ENCODE measurements around the gene GJD3. TPM values are rescaled to one million over a fixed set of nuclear protein-coding genes. Genes with fewer than 3 reads are reported as not detected.

The GJD3 gene
- polyA plus RNA-seq, 1 donor from 2014 or later: not detected

DNA sequence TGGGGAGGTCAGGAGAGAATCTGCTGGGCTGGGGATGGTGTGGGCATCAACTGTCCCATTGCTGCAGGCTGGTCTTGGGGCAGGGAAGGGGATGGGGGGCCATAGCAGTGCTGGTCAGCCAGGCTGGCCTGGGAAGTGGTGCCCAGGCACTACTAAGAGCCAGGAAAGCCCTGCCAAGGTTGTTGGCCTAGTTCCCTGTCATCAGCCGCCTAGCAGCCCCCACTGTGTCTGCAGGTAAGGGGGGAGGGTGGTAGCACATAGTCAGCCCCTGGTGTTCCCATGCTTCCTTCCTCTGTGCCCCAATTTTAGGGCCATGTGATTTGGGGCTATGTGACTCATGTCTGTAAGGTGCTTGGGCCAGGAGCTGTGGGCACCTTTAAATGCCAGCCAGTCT lies 17.8 kb downstream of the GJD3 start:
- TF ChIP-seq RAD21 (conservative IDR thresholded peaks at IDR 0.05): no peak
- no peak for TF ChIP-seq EP300 (conservative IDR thresholded peaks at IDR 0.05; ENCODE audit: poor library complexity, severe bottlenecking)
- Histone ChIP-seq H3K79me2 (replicated peaks; ENCODE audit: insufficient read depth, low read length) (peaks cover 60% of the 10 kb centered on the region), H3K9ac (ENCODE audit: low read length) (peak overlapping the region; percentile 23), H4K20me1 (ENCODE audit: insufficient read depth) (no peaks in the 10 kb centered on the region), H3K9me2 (ENCODE audit: insufficient read depth, low read length) (no peaks in the 10 kb centered on the region), H3K27ac (ENCODE audit: low read length) (no peak overlapping the region), H3F3A (ENCODE audit: insufficient read depth, low read length, poor library complexity, severe bottlenecking) (no peaks in the 10 kb centered on the region), H3K4me2 (ENCODE audit: low read length) (no peak overlapping the region), H3K36me3 (ENCODE audit: insufficient read depth, low read length) (no peaks in the 10 kb centered on the region), H3K27me3 (ENCODE audit: insufficient read depth, low read depth, low read length) (no peaks in the 10 kb centered on the region), H3K4me3 (ENCODE audit: low read length) (peak overlapping the region; percentile 91), H2AFZ (ENCODE audit: low read depth, low read length) (no peak overlapping the region), H3K9me3 (ENCODE audit: low read length) (no peaks in the 10 kb centered on the region)

DNA sequence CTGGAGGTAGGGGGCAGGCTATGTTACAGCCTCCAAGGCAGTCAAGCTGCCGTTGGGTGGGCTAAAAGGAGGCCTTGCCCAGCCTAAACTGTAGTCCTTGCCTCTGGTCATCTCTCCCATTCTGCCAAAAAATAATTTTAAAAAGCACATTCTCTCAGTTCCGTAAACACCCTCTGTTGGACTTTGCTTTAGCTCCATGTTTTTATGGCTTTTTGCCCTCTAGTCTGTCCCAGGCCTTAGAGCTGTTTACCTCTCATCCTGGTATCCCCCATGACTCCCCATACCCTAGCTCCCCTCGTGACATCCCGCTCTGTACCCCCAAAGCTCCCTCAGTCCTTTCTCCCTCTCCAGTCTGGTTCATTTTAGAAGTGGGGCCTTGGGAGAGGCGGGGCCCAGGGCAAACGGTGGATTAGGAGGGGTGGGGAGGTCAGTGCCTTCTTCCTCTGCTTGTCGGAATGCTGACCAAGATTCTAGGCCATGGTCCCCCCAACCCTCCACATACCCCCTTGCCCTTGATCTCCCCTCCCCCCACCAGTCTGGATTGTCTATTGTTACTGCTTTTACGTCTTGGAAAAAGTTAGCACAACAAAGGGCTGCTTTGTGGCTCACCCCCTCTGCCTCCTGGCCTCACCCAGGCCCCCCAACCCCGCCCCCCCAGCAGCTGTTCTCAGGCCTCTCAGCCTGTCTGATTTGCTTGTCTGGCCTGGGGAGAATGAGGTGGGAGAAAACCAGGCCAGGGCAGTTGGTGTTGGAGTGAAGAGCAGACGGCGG lies 18.4 kb downstream of the GJD3 start:
- peak overlapping the region; percentile 91 for H3K4me3 ChIP-seq (ENCODE audit: low read length)
- peak overlapping the region; percentile 68 for H3K27ac ChIP-seq (ENCODE audit: low read length)
- H3K27me3 ChIP-seq (ENCODE audit: insufficient read depth, low read depth, low read length): no peaks in the 10 kb centered on the region
- peak overlapping the region; percentile 97 for H3K9ac ChIP-seq (ENCODE audit: low read length)
- no peaks in the 10 kb centered on the region for H4K20me1 ChIP-seq (ENCODE audit: insufficient read depth)
- no peaks in the 10 kb centered on the region for H3K36me3 ChIP-seq (ENCODE audit: insufficient read depth, low read length)
- peaks cover 60% of the 10 kb centered on the region for H3K79me2 ChIP-seq (replicated peaks; ENCODE audit: insufficient read depth, low read length)
- H3F3A ChIP-seq (ENCODE audit: insufficient read depth, low read length, poor library complexity, severe bottlenecking): no peaks in the 10 kb centered on the region
- no peaks in the 10 kb centered on the region for H3K9me3 ChIP-seq (ENCODE audit: low read length)
- no peak overlapping the region for H2AFZ ChIP-seq (ENCODE audit: low read depth, low read length)
- no peaks in the 10 kb centered on the region for H3K9me2 ChIP-seq (ENCODE audit: insufficient read depth, low read length)
- H3K4me2 ChIP-seq (ENCODE audit: low read length): peak overlapping the region; percentile 78
- TF ChIP-seq, protein P1, sequence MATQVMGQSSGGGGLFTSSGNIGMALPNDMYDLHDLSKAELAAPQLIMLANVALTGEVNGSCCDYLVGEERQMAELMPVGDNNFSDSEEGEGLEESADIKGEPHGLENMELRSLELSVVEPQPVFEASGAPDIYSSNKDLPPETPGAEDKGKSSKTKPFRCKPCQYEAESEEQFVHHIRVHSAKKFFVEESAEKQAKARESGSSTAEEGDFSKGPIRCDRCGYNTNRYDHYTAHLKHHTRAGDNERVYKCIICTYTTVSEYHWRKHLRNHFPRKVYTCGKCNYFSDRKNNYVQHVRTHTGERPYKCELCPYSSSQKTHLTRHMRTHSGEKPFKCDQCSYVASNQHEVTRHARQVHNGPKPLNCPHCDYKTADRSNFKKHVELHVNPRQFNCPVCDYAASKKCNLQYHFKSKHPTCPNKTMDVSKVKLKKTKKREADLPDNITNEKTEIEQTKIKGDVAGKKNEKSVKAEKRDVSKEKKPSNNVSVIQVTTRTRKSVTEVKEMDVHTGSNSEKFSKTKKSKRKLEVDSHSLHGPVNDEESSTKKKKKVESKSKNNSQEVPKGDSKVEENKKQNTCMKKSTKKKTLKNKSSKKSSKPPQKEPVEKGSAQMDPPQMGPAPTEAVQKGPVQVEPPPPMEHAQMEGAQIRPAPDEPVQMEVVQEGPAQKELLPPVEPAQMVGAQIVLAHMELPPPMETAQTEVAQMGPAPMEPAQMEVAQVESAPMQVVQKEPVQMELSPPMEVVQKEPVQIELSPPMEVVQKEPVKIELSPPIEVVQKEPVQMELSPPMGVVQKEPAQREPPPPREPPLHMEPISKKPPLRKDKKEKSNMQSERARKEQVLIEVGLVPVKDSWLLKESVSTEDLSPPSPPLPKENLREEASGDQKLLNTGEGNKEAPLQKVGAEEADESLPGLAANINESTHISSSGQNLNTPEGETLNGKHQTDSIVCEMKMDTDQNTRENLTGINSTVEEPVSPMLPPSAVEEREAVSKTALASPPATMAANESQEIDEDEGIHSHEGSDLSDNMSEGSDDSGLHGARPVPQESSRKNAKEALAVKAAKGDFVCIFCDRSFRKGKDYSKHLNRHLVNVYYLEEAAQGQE (IDR thresholded peaks at IDR 0.05; ENCODE audit: borderline replicate concordance): no peak
- TF ChIP-seq SMC3 (conservative IDR thresholded peaks at IDR 0.05; ENCODE audit: poor library complexity) (no peak), EZH2 (IDR thresholded peaks at IDR 0.05; ENCODE audit: borderline replicate concordance, insufficient read depth, low read length, poor library complexity, severe bottlenecking) (no peak), RAD21 (conservative IDR thresholded peaks at IDR 0.05) (no peak), POLR2AphosphoS5 (IDR thresholded peaks at IDR 0.05) (no peak), TAF1 (IDR thresholded peaks at IDR 0.05; ENCODE audit: low read depth) (no peak), MXI1 (conservative IDR thresholded peaks at IDR 0.05; ENCODE audit: poor library complexity, severe bottlenecking) (no peak), EP300 (conservative IDR thresholded peaks at IDR 0.05; ENCODE audit: poor library complexity, severe bottlenecking) (no peak)
- TF ChIP-seq, protein P2, sequence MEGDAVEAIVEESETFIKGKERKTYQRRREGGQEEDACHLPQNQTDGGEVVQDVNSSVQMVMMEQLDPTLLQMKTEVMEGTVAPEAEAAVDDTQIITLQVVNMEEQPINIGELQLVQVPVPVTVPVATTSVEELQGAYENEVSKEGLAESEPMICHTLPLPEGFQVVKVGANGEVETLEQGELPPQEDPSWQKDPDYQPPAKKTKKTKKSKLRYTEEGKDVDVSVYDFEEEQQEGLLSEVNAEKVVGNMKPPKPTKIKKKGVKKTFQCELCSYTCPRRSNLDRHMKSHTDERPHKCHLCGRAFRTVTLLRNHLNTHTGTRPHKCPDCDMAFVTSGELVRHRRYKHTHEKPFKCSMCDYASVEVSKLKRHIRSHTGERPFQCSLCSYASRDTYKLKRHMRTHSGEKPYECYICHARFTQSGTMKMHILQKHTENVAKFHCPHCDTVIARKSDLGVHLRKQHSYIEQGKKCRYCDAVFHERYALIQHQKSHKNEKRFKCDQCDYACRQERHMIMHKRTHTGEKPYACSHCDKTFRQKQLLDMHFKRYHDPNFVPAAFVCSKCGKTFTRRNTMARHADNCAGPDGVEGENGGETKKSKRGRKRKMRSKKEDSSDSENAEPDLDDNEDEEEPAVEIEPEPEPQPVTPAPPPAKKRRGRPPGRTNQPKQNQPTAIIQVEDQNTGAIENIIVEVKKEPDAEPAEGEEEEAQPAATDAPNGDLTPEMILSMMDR (IDR thresholded peaks at IDR 0.05; ENCODE audit: poor library complexity, severe bottlenecking): no peak

Data from neural cell (in vitro differentiated cells).